Dedifferentiated amniotic fluid mesenchymal stem cell (primary cell): ENCODE data around the gene SPTB.

Experiments used
- DNase-seq: peaks from one replicate; pipeline ENCODE4 v3.0.0-alpha.2; 2016; ENCODE audit errors: extremely low spot score

Gene SPTB

GRCh38 chr14:64729386-64730060 lies 150.2 kb downstream of the SPTB start:
- DNase-seq, result no peak

DNA sequence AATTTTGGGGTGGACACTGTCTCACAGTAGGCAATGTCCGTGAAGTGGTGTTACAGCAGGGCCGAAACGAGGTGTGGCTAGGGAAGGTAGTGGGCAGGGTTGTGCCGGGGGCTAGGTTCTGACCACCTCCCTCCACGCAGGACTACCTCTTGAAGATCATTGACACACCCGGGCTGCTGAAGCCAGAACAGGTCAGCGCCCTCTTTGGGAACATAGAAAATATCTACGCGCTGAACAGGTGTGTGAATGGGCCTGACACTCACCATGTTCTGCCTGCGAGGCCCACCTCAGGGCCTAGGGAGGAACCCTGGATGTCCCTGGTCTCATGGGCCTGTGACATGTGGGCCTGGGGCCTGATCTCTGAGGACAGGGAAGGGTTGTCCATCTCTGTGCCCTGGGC lies 150.9 kb downstream of the SPTB start:
- DNase-seq, result no peak

DNA sequence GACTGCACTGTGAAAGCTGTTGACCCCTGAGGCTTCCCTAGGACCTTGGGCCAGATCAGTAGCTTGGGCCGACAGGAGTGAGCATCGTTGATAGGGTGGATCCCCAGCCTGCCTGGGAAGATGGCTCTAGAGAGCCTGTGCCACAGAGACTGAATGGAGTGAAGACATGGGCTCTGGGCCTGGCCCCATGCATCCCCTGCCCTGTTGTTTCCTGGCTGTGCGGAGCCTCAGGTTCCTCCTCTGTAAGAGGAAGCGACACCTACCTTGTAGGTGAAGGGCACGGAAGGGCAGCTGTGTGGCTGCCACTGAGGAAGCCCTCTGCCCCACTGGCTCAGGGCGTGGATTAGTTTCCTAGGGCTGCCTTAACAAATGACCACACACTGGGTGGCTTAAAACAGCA lies 151.6 kb downstream of the SPTB start:
- no peak for DNase-seq

DNA sequence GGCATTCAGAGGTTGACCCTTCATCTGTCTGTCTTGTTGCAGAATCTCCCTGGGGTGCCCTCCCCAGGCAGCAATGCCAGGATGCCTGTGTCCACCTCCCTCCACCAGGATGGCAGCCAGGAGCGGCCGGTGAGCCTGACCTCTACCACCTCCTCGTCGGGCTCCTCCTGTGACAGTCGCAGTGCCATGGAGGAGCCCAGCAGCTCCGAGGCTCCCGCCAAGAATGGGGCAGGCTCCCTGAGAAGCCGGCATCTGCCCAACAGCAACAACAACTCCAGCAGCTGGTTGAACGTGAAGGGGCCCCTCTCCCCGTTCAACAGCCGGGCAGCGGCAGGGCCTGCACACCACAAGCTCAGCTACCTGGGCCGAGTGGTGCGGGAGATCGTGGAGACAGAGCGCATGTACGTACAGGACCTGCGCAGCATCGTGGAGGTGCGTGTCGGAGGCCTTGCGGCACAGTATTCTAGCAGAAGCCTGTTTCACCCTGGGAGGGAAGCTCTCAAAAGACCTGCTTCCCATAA lies 152.1 kb downstream of the SPTB start:
- DNase-seq, result no peak

- no peak for DNase-seq
These were observed 153.2 kb downstream of the SPTB start for GRCh38 chr14:64726585-64726890.

DNA sequence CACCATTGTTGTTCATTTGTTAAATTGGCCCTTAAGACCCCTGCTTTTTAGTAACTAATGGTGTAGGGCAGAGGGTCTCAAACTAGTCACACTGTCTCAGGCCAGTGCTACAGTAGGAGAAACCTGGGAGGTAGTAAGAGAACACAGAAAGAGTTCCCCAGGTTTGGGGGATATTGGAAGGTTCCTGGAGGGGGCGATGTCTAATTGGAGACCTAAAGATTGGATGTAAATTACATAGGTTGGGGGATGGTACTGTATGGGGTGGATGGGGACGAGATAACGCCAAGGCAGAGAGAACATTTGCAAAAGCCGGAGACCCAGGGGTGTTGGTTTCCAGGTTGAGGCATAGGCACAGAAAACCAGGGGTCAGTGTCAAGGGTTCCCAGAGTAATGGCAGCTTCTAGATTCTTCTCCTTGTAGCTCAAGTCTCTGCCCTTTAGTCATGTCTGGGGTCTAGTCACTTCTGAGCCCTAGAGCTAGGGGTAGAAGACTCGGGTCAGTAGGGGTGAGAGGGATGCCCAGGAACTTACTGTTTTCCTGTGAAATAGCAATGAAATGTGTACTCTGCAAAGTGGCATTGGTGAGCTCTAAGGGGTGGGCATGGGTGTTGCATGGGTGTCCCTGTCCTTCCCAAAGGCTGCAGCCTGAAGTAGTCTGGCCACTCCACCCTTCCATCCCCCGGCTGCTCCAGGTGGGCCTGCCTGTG lies 153.7 kb downstream of the SPTB start:
- no peak for DNase-seq

DNA sequence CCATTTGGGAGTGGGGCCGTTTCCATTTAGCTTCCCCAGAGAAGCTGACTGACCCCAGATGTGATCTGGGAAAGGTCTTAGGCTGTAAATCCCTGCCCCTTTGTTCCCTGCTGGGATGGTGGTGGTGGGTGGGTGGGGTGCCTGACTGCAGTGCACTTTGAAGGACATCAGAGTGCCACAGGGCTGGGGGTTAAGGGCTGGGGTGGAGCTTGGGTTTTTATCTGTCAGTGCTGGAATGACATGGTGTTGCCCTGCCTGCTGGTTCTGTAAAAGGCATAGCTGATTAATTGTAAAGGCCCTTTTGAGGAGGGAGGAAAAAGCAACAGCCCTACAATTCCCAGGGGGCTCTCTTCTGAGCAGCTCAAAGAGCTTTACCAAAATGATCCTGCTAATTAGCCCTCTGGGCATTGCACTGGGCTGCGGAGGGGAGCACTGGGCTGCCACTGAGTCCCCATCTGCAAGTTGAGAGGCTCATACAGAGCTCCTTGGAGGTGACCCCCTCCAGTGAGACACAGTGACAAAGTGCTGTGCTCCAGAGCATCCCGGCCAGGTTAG lies 154.4 kb downstream of the SPTB start:
- DNase-seq, result no peak

DNA sequence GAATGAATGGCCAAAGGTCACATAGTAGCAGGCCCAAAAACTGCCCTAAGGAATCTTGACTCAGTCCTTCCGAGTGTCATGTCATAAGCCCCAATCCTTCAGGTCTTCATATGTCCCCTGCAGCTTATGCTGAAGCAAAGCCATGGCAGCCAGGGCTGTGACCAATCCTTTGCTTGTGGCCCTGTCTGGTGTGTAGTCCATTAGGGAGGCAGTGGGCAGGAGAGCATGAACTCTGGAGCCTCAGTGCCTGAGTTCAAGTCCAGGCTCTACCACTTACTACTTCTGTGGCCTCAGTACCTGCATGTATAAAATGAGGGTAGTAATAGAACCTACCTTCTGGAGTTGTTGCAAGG lies 155.2 kb downstream of the SPTB start:
- DNase-seq, result no peak

GRCh38 chr14:64723691-64724577 lies 155.8 kb downstream of the SPTB start:
- no peak for DNase-seq

DNA sequence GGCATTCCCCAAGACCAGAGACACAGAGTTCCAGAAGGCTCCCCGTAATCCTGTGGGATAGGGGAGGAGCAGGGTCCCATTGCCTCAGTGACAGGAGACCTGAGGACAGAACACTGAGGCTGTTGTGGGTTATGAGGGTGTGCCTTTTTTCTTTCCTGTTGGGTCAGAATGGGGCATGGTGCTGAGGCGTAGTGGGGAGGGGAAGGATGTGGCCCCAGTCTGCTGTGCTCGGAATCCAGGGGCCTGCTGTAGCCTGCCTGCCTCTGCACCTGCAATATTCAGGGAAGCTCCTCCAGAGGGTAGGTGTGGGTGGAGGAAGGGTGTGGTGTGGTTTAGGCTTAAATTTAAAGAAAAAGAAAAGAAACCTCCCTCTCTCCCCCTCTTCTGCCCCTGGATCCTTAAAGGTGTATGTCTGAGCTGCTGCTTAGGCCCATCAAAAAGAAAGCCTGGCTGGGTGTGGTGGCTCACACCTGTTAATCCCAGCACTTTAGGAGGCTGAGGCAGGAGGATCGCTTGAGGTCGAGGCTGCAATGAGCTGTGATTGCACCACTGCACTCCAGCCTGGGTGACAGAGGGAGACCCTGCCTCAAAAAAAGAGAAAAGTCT lies 156.8 kb downstream of the SPTB start:
- DNase-seq, result no peak

- DNase-seq, result no peak
These were observed 157.8 kb downstream of the SPTB start for GRCh38 chr14:64721899-64722298.

- no peak for DNase-seq
These were observed 158.3 kb downstream of the SPTB start for GRCh38 chr14:64721391-64721791.

DNA sequence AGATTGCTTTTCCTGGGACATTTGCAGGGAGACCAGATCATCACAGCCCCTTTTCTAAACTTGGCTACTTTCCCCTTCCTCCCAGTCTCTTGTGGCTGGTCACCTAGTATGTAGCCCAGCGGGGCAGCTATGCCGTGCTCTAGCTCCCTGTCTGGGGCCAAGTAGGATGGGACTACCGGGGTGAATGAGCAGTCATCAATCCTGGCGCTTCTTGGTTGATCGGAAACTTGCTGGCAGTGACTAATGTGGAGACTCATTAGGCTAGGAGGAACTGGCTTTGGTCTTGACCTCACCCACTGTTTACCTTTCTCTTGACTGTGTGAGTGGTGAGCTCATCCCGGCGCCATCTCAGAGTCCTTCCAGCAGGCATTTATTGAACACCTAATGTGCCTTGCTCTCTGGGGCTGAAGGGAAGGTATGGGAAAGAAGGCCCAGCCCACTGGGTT lies 159.6 kb downstream of the SPTB start:
- no peak for DNase-seq

- no peak for DNase-seq
These were observed 160.1 kb downstream of the SPTB start for GRCh38 chr14:64719601-64720000.

- DNase-seq, result no peak
These were observed 160.9 kb downstream of the SPTB start for GRCh38 chr14:64718762-64719161.

DNA sequence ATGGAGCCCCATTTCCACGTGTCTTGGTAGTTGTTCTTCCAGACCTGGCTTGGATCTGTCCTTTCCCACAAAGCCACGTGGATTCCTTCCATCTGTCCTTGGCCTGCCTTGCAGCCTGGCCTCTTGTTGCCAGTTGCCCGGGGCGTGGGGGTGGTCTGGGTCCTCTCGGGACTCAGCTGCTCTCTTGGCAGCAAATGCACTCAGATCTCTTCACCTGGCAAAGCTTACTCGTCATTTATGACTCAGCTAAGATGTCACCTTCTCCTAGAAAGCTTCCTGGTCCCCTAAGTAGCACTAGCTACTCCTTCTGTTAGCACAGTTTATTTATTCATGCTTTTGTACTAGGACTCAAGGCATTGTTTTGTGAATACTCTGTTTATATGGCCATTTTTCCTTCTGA lies 161.8 kb downstream of the SPTB start:
- DNase-seq, result no peak

GRCh38 chr14:64715628-64716412 lies 163.9 kb downstream of the SPTB start:
- no peak for DNase-seq

- DNase-seq, result no peak
These were observed 164.5 kb downstream of the SPTB start for GRCh38 chr14:64715146-64715627.

DNA sequence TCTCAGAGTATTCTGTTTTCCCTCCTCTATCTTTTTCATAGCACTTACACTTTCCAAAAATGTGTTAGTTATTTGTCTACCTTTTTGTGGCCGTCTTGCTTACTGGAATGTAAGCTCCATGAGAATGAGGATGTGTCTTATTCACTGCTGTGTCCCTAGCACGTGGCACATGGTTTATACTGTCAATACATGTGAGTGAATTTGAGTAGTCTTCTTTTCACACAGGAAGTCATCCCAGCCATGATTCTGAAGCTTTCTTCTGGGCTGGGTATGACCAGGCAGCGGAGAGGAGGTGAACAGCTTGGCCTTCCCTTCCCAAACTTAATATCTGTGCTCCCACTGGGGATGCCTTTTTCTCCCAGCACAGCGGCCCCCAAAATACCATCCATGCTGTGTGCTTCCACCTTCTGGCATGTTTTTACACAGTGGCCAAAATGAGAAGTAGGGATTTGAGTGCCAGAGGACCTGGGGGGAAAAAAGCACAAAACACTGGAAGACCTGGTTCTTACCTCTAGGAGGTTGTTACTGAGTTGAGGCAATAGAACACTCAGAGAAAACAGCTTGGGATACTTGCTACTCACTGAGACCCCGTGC lies 165.2 kb downstream of the SPTB start:
- no peak for DNase-seq

DNA sequence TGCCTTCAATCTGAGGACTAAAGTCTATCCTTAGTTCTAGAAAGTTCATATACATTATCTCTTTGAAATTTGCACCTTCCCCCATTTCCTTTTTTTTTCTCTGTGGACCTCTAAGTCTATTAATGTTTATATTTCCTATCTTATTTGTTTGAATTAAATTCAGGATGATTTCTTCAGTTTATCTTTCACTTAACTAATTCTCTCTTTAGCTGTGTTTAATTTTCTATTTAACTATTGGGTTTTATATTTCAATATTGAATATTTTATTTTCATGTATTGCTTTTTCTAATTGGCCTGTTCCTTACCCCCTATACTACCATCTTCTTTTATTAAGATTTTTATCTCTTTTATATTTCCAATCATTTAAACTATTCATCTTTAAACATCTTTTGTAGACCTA lies 166.0 kb downstream of the SPTB start:
- no peak for DNase-seq

- no peak for DNase-seq
These were observed 168.7 kb downstream of the SPTB start for GRCh38 chr14:64711039-64711438.
